DMS114 treated with DMSO at 0.1 percent for 48 hours (cell line): Measurements from ENCODE around the gene HJURP.

Source experiments
- DNase-seq: peaks from one replicate; lab custom pipeline; 2025; ENCODE audit not compliant: unreplicated experiment; lab: John Stamatoyannopoulos, UW

Gene HJURP

DNA sequence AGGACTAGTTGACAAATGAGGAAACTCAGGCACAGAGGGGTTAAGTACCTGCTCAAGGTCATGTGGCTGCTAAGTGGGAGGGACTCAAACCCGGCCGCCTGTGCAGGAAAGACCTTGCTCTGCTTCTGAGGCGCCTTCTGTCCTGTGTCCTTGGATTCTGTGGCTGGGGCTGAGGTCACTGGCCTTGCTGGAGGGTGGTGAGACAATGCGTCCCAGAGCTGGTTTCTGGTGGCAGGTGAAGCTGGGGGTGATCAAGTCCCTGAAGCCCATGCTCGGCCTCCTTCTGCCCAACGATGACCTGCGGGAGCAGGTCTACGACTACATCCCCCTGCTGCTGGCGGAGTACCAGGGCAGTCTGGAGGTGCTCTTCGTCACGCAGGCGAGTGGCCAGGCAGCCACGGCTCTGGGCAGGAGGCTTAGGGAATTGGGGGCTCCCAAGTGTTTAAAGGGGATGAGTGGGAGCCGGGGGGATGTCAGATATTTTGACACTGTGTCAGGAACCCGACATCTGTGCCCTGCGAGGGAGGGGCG is 60.1 kb downstream of the HJURP start:
- DNase-seq: no peak

DNA sequence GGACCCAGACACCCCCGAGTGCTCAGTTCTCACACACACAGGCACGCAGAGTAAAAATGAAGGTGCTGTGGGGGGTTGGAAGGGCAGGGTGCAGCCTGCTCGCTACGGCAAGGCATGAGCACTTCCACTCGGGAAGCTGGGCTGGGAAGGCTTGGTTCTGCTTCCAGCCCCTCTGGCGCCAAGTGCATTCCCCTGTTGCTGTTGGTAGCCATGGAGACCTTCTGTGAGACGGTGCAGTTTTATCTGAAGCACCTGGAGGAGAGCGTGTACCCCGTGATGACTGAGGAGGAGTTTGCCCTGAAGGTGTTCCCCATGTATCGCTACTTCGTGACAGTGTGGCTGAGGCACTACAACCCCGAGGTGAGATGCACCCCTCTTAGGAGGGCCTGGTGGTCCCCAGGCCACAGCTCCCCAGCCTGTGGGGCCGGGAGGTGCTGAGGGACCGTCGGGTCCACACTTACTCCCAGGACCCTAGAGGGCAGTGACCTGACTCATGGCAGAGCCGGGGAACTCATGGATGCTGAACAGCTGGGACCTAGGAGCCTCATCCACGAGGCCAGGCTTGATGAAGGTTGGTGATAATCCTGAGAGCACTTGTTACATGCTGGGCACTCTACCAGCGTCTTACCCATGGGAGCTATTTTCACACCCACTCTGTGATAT is 60.7 kb downstream of the HJURP start:
- no peak for DNase-seq

DNA sequence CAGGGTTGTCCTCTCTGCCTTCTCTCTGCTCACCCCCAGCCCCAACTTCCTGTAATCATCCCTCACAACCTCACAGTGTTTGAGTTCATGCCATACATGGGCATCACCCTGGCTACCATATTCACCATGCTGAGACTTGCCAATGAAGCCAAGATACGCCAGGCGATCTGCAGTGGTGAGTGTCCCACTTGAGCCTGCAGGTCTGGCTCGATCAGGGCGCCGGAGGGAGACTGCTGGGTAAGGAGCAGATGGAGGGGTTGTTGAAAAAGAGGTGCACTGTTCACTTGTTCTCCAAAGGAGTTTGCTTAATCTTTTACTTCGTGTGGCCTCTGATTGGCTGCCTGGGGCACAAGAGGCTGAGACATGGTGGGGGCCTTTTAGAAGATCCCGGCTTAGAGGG is 61.6 kb downstream of the HJURP start:
- DNase-seq: no peak

DNA sequence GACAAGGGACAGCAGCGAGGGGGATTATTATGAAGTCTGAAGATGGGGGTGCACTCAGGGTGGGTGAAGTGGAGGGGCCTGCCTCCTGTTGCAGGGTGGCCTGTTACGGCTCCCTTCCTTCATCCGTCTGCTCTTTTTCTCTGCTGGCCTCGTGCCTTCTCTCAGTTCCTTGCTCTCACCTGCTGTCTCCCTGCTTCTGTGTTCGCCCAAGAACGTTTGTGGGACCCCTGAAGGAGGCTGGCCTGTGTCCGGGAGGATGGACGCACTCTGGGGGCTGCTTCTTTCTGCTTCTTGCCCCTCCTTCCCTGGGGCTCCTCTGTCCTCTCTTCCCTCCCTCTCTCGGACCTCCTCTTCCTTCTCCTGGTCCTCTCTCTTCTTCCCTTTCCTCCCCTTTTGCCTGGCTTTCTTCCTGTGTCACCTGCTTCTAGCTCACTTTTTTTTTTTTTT is 62.4 kb downstream of the HJURP start:
- DNase-seq: no peak

DNA sequence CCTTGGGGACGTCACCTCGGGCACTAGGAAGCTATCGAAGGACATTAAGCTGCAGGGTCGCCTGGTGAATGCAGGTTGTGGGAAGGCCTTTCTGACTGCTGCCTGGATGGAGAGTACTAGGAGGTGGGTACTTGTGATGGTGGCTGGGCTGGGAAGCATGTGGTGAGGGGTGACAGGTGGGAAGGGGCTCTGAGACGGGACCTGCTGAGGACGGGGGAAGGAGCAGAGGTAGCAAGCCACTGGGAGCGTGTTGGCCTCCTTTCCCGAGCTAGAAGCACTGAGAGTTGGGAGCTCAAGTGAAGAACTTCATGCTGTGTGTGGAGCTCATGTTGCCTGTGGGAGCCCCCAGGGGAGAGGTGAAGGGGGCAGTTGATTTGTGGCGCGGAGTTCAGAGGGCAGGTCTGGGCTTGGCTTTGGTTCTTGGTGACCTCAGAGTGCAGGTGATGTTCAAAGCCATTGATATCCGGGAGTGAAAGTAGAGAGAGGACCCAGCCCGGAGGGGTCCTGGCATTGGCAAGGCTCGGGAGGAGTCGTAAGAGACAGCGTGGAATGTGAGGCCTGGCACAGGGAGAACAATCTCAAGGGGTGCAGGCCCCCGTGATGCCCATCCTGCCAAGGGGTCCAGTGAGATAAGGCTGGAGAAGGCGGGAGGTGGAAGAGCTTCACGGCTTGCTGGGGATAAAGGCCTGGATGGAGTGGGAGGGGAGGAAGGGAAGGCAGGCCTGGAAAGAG is 63.0 kb downstream of the HJURP start:
- no peak for DNase-seq

DNA sequence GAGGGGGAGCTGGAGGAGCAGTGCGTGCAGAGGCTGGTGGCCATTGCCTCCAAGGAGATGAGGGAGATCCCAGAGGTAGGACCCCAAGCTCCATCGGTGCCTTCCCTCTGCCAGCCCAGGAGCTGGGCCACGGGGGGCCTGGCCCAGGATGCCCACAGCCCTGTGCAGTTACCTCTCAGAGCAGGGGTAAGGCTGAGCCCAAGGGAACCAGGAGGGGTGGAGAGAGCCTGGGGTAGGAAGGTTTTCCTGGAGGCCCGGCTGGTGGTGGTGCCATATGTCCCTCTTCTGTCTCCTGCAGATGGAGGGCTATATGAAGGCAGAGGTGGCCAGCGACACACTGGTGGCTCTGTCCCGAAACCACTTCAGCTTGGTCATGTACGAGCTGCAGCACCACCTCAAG is 64.8 kb downstream of the HJURP start:
- DNase-seq: no peak
